ENCODE data around the gene LRRFIP2. TPM values are rescaled to one million over a fixed set of nuclear protein-coding genes. Genes with fewer than 3 reads are reported as not detected.

The LRRFIP2 gene
- total and polyA plus RNA-seq, 2 donors (not counting 1 experiment from before 2014, with no cell fraction given) = 8.6 to 49.2 TPM

DNA sequence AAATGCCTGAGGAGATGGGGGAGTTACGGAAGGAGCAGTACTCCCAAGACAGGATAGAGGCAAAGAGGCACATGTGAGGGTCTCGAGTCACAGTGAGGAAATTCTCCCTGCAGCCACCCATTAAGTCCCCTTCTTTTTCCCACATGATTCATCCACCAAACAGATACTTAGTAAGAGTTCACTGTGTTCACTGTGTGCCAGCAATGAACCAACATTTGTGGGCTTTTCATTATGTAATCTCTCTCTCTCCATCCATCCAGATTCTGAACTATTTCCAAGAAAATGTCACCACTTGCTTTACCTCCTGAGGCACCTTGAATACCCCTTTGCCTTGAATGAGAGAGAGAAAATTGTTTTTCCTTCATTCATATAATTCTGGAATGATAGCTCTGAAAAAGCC lies 24.6 kb upstream of the LRRFIP2 start:
- H3K9me3 ChIP-seq (ENCODE audit: control extremely low read depth in 1 of 3, control insufficient read depth in 2 of 3, insufficient read depth in 1 of 3, low read length in 2 of 3) = no peaks in the 10 kb centered on the region
- CTCF ChIA-PET = no interaction called here

DNA sequence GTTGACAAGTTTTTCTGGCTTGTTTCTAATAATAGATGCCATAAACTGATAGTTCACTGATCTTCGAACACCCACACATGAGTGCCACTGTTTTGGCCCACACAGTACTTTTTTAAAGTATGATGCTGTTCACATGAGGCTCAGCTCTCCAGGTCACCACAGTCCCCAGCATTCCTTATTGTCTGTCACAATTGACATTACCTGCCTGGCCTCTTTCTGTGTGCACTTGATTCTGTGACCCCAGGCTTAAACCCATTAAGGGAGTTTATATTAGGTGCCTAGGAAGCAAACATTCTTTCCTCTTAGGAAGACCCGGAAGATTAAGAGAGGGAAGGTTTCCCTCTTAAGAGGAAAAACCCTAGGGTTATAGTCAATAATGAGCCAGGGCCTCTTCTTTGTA lies 24.2 kb upstream of the LRRFIP2 start:
- H3K27ac ChIP-seq (ENCODE audit: low read length in 2 of 2) = no peak overlapping the region
- no peaks in the 10 kb centered on the region for H3K9me3 Mint-ChIP-seq (ENCODE audit: insufficient read depth)
- H3K4me3 Mint-ChIP-seq = no peak overlapping the region
- no peak overlapping the region for H3K27ac Mint-ChIP-seq
- DNase-seq (no peak), ATAC-seq (ENCODE audit: low read depth) (no peak)
- H3K79me2 ChIP-seq (ENCODE audit: control insufficient read depth, insufficient read depth, low read length) = no peaks in the 10 kb centered on the region
- H3K4me1 Mint-ChIP-seq = no peaks in the 10 kb centered on the region
- H4K20me1 ChIP-seq (ENCODE audit: control insufficient read depth, insufficient read depth, low read length, poor library complexity, severe bottlenecking) = no peaks in the 10 kb centered on the region
- no peaks in the 10 kb centered on the region for H3K27me3 ChIP-seq (replicated peaks in 1 of 4; ENCODE audit: control extremely low read depth in 1 of 4, control insufficient read depth in 3 of 4, insufficient read depth in 4 of 4, low read length in 3 of 4)
- H3K36me3 ChIP-seq (replicated peaks in 1 of 2; ENCODE audit: control extremely low read depth in 1 of 2, control insufficient read depth in 1 of 2, extremely low read depth in 1 of 2, insufficient read depth in 2 of 2, low read length in 1 of 2) = no peaks in the 10 kb centered on the region
- ChIA-PET CTCF (no interaction called here), POLR2A (no interaction called here)
- H3K4me2 ChIP-seq (replicated peaks; ENCODE audit: low read depth, low read length, poor library complexity, severe bottlenecking) = no peak overlapping the region
- H3K9ac ChIP-seq (ENCODE audit: low read length) = no peak overlapping the region
- H2AFZ ChIP-seq (ENCODE audit: insufficient read depth, low read depth, low read length, poor library complexity, severe bottlenecking) = no peak overlapping the region
- no peaks in the 10 kb centered on the region for H3K4me1 ChIP-seq (ENCODE audit: control insufficient read depth in 2 of 2, insufficient read depth in 2 of 2, low read length in 2 of 2)
- H3K9me3 ChIP-seq (ENCODE audit: control extremely low read depth in 1 of 3, control insufficient read depth in 2 of 3, insufficient read depth in 1 of 3, low read length in 2 of 3) = no peaks in the 10 kb centered on the region
- TF ChIP-seq, protein P1, sequence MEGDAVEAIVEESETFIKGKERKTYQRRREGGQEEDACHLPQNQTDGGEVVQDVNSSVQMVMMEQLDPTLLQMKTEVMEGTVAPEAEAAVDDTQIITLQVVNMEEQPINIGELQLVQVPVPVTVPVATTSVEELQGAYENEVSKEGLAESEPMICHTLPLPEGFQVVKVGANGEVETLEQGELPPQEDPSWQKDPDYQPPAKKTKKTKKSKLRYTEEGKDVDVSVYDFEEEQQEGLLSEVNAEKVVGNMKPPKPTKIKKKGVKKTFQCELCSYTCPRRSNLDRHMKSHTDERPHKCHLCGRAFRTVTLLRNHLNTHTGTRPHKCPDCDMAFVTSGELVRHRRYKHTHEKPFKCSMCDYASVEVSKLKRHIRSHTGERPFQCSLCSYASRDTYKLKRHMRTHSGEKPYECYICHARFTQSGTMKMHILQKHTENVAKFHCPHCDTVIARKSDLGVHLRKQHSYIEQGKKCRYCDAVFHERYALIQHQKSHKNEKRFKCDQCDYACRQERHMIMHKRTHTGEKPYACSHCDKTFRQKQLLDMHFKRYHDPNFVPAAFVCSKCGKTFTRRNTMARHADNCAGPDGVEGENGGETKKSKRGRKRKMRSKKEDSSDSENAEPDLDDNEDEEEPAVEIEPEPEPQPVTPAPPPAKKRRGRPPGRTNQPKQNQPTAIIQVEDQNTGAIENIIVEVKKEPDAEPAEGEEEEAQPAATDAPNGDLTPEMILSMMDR (IDR thresholded peaks at IDR 0.05) = no peak
- H3K27me3 Mint-ChIP-seq = peaks cover 4% of the 10 kb centered on the region
- no peak overlapping the region for H3K4me3 ChIP-seq (ENCODE audit: control extremely low read depth in 1 of 5, extremely low read depth in 1 of 5, insufficient read depth in 1 of 5, low read depth in 2 of 5, low read length in 4 of 5)
- no CpG with 5 or more reads among the region's 2 CpGs for WGBS (ENCODE audit: insufficient coverage)
- intact Hi-C loops (cut with micrococcal nuclease) = no loop called here

More for the DNA sequence above, 24.6 kb upstream of the LRRFIP2 start:
- no peak for TF ChIP-seq EZH2 (IDR thresholded peaks at IDR 0.05; ENCODE audit: borderline replicate concordance, insufficient read depth, low read depth, low read length, poor library complexity, severe bottlenecking)
- TF ChIP-seq, protein P1 (IDR thresholded peaks at IDR 0.05) = no peak
- DNase-seq (no peak), ATAC-seq (ENCODE audit: low read depth) (no peak)
- no peaks in the 10 kb centered on the region for H3K79me2 ChIP-seq (ENCODE audit: control insufficient read depth, insufficient read depth, low read length)
- no peak overlapping the region for H3K4me3 ChIP-seq (ENCODE audit: control extremely low read depth in 1 of 5, extremely low read depth in 1 of 5, insufficient read depth in 1 of 5, low read depth in 2 of 5, low read length in 4 of 5)
- Mint-ChIP-seq H3K4me1 (no peaks in the 10 kb centered on the region), H3K4me3 (no peak overlapping the region), H3K9me3 (ENCODE audit: insufficient read depth) (no peaks in the 10 kb centered on the region), H3K27me3 (peaks cover 4% of the 10 kb centered on the region), H3K27ac (no peak overlapping the region)
- POLR2A ChIA-PET = no interaction called here
- no peak overlapping the region for H3K4me2 ChIP-seq (replicated peaks; ENCODE audit: low read depth, low read length, poor library complexity, severe bottlenecking)
- WGBS (ENCODE audit: insufficient coverage) = 100% methylated on average over 1 of the region's 2 CpGs
- no peak overlapping the region for H3K9ac ChIP-seq (ENCODE audit: low read length)
- no peak overlapping the region for H3K27ac ChIP-seq (ENCODE audit: low read length in 2 of 2)
- no peaks in the 10 kb centered on the region for H3K4me1 ChIP-seq (ENCODE audit: control insufficient read depth in 2 of 2, insufficient read depth in 2 of 2, low read length in 2 of 2)
- no peaks in the 10 kb centered on the region for H3K27me3 ChIP-seq (replicated peaks in 1 of 4; ENCODE audit: control extremely low read depth in 1 of 4, control insufficient read depth in 3 of 4, insufficient read depth in 4 of 4, low read length in 3 of 4)
- no peak overlapping the region for H2AFZ ChIP-seq (ENCODE audit: insufficient read depth, low read depth, low read length, poor library complexity, severe bottlenecking)
- no peaks in the 10 kb centered on the region for H3K36me3 ChIP-seq (replicated peaks in 1 of 2; ENCODE audit: control extremely low read depth in 1 of 2, control insufficient read depth in 1 of 2, extremely low read depth in 1 of 2, insufficient read depth in 2 of 2, low read length in 1 of 2)
- no peaks in the 10 kb centered on the region for H4K20me1 ChIP-seq (ENCODE audit: control insufficient read depth, insufficient read depth, low read length, poor library complexity, severe bottlenecking)
- intact Hi-C loops (cut with micrococcal nuclease) = no loop called here

Measured in B cell (primary cell).